ENCODE results near the gene SHROOM2. TPM values are rescaled to one million over a fixed set of nuclear protein-coding genes. Genes with fewer than 3 reads are reported as not detected.
"Not testable (repeated sequence)": the region's sequence is repeated elsewhere in the genome, so short reads cannot be mapped to it uniquely, and the experiment has no call there.

SHROOM2 gene
- total RNA-seq, 2 donors from 2014 or later = 3.9 to 7.8 TPM

DNA sequence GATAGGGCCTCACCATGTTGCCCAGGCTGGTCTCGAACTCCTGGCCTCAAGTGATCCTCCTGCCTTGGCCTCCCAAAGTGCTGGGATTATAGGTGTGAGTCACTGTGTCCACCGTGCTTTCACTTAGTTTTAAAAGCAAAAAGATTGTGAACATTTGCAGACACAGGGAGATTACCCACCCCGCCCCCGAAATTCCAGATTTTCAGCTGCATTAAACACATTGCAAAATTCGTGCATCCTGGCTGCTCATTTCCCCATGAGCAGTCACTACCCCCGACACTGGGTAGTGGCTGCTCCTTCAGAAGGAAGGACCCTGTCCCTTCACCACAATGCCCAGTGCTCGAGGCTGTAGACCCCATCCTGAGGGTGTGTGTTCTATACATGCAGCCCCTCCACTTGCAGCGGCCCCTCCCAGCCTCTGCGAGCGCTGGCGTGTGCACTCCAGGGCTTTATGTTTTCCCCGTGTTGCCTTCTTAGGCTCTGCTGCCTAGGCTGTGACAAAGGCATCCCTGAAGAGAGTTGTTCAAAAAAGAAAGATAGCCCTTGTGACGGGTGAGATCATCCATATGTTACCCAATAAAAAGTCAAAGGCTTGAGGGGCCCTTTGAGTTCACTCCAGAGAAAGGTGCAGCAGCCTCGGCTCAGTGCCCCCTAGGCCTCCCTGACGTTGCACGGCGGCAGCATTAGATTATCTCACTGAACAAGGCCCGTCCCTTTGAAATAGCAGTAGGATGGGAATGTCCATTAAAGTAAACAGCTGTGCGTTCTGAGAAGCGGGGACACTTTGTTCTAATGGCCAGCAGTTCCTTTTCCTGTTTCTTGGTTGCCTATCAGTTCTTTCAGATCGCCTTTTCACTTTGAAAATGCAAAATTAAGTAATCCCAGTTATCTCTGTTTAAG lies 71.6 kb downstream of the SHROOM2 start:
- H3K9me3 ChIP-seq = no peaks in the 10 kb centered on the region
- H3K4me3 ChIP-seq = no peak overlapping the region
- TF ChIP-seq, protein P1, sequence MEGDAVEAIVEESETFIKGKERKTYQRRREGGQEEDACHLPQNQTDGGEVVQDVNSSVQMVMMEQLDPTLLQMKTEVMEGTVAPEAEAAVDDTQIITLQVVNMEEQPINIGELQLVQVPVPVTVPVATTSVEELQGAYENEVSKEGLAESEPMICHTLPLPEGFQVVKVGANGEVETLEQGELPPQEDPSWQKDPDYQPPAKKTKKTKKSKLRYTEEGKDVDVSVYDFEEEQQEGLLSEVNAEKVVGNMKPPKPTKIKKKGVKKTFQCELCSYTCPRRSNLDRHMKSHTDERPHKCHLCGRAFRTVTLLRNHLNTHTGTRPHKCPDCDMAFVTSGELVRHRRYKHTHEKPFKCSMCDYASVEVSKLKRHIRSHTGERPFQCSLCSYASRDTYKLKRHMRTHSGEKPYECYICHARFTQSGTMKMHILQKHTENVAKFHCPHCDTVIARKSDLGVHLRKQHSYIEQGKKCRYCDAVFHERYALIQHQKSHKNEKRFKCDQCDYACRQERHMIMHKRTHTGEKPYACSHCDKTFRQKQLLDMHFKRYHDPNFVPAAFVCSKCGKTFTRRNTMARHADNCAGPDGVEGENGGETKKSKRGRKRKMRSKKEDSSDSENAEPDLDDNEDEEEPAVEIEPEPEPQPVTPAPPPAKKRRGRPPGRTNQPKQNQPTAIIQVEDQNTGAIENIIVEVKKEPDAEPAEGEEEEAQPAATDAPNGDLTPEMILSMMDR (IDR thresholded peaks at IDR 0.05) = no peak
- no peaks in the 10 kb centered on the region for H3K27me3 ChIP-seq
- no peak overlapping the region for H3K9ac ChIP-seq (ENCODE audit: low read depth in 2 of 2, low read length in 2 of 2)
- H3K36me3 ChIP-seq = no peaks in the 10 kb centered on the region
- no peak overlapping the region for H3K27ac ChIP-seq
- intact Hi-C loops (cut with DNase I) = no loop called here
- no peaks in the 10 kb centered on the region for H3K4me1 ChIP-seq
- no peak for DNase-seq

DNA sequence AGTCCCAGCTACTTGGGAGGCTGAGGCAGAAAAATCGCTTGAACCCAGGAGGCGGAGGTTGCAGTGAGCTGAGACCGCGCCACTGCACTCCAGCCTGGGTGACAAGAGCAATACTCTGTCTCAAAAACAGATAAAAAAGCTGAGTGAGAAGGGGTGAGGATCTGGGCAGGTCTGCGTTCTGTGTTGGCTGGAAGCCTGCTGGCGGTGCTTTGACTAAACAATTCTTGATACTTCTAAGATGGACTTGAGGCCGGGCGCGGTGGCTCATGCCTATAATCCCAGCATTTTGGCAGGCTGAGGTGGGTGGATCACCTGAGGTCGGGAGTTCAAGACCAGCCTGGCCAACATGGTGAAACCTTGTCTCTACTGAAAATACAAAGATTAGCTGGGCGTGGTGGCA lies 72.5 kb downstream of the SHROOM2 start:
- H3K27ac ChIP-seq; intact Hi-C loops (cut with DNase I); H3K36me3 ChIP-seq; H3K27me3 ChIP-seq; DNase-seq; H3K9ac ChIP-seq (ENCODE audit: low read depth in 2 of 2, low read length in 2 of 2); H3K9me3 ChIP-seq; H3K4me1 ChIP-seq; H3K4me3 ChIP-seq: not testable (repeated sequence)

DNA sequence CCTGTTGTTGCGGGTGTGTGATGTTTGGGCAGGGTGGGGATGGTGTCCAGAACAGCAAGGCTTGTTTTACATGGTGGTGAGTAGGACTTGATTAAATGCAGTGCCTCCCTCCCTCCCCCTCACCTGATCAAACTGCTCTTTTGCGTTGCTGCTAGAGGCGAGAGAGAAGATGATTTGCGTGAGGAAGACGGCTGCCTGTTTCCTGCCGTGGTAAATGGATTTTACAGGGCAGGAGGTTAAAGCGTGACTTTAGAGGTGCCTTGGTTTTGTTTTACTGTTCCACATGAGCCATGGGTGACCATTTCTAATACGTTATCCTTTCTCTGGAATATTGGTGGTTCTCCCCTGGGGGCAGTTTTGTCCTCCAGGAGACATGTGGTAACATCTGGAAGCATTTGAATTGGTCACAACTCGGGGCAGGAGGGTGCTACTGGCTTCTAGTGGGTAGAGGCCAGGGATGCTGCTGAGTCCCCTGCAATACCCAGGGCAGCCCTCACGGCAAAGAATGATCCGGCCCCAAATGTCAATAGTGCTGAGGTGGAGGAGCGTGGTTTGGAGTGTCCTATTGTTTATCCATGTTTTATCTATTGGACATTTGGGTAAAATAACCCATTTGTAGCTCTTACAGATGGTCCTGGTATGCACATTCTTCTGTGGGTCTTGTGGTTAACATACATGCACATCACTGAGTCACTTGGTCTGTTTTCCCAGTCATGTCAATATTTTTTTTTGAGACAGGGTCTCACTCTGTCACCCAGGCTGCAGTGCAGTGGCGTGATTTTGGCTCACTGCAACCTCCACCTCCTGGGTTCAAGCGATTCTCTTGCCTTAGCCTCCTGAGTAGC lies 73.7 kb downstream of the SHROOM2 start:
- H3K27ac ChIP-seq = no peak overlapping the region
- H3K9me3 ChIP-seq = no peaks in the 10 kb centered on the region
- no peak overlapping the region for H3K4me3 ChIP-seq
- H3K9ac ChIP-seq (ENCODE audit: low read depth in 2 of 2, low read length in 2 of 2) = no peak overlapping the region
- H3K36me3 ChIP-seq = no peaks in the 10 kb centered on the region
- DNase-seq = no peak
- H3K27me3 ChIP-seq = no peaks in the 10 kb centered on the region
- TF ChIP-seq, protein P1 (IDR thresholded peaks at IDR 0.05) = no peak
- H3K4me1 ChIP-seq = no peaks in the 10 kb centered on the region
- intact Hi-C loops (cut with DNase I) = no loop called here

DNA sequence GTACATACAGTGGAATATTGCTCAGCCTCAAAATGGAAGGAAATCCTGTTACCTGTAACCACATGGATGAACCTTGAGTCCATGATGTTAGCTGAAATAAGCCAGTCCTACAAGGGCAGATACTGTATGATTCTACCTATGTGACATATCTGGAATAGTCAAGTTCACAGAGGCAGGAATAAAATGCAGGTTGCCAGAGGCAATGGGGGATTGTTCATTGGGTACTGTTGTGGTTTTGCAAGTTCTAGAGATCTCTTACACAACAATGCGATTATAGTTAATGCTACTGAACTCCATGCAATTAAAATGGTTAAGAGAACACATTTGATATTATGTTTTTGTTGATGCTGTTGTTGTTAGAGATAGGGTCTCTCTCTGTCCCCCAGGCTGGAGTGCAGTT lies 74.6 kb downstream of the SHROOM2 start:
- Histone ChIP-seq H3K4me1 (no peaks in the 10 kb centered on the region), H3K4me3 (no peak overlapping the region), H3K27ac (no peak overlapping the region), H3K36me3 (no peaks in the 10 kb centered on the region), H3K27me3 (no peaks in the 10 kb centered on the region), H3K9me3 (no peaks in the 10 kb centered on the region), H3K9ac (ENCODE audit: low read depth in 2 of 2, low read length in 2 of 2) (no peak overlapping the region)
- TF ChIP-seq, protein P1 (IDR thresholded peaks at IDR 0.05) = no peak
- intact Hi-C loops (cut with DNase I) = no loop called here
- no peak for DNase-seq

DNA sequence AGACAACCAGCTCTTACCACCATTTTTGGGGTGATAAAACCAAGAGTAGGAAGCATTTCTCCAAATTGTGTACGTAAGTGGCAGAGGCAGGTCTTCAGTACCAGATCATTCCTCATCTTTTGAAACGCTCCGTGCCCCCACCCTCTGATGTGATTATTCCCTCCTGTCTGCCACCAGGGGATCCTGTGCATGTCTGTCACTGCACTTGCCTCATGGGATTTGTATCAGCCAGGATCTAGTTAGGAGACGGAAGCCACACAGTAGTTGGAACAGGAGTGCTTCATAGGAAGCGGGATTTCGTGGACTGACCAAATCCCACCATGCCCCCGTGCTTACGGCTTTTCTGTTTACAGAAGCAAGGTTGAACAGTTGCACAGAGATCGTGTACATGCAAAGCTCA lies 75.5 kb downstream of the SHROOM2 start:
- Histone ChIP-seq H3K27me3 (no peaks in the 10 kb centered on the region), H3K27ac (no peak overlapping the region), H3K36me3 (no peaks in the 10 kb centered on the region), H3K4me3 (no peak overlapping the region), H3K9me3 (no peaks in the 10 kb centered on the region), H3K9ac (ENCODE audit: low read depth in 2 of 2, low read length in 2 of 2) (no peak overlapping the region), H3K4me1 (no peaks in the 10 kb centered on the region)
- TF ChIP-seq, protein P1 (IDR thresholded peaks at IDR 0.05) = no peak
- intact Hi-C loops (cut with DNase I) = no loop called here
- no peak for DNase-seq

All from colonic mucosa (tissue), 4 donors.